Stimulated activated CD8-positive, alpha-beta memory T cell treated with anti-CD3 and anti-CD28 coated beads, Interleukin-4, amount 100 ng/mL, for 4 hours (primary cell): ENCODE data around the gene RASEF.
"Not testable (repeated sequence)": the region's sequence is repeated elsewhere in the genome, so short reads cannot be mapped to it uniquely, and the experiment has no call there.

ENCODE experiments used
- DNase-seq, 2 donors: peaks; one replicate each; pipeline ENCODE4 v3.0.0-alpha.2; 2020; ENCODE audit warnings: low read depth in 2 of 2, low spot score in 1 of 2

RASEF gene

GRCh38 chr9:83062651-83063527 is at the start of gene RASEF:
TSS of gene RASEF (minus strand) at chr9:83063142. CDS start at chr9:83062867, 275 bp downstream.
- DNase-seq = no peak

- no peak for DNase-seq
Measured at GRCh38 chr9:83111169-83111568, 48.2 kb upstream of the RASEF start.

DNA sequence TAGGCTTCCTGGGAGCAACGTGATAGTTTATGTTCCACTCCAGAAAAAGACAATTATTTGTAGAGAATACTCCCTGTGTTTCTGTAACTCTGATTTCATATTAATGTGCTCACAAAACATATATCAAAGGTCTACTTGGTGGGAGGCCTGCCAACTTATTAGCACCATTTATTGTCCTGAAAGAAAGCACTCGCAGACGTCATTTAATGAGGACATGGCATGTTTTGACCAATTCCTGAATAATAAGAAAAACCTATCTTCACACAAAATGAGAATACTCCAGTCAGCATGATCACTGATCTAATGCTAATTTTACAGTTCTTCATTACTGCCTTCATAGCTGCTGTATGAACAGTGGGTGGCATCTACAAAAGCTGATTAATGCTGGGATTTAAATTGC is 46.4 kb upstream of the RASEF start:
- DNase-seq = no peak

- DNase-seq = no peak
Measured at GRCh38 chr9:83108208-83108607, 45.3 kb upstream of the RASEF start.

GRCh38 chr9:83106772-83107171 is 43.8 kb upstream of the RASEF start:
- no peak for DNase-seq

- no peak for DNase-seq
Measured at GRCh38 chr9:83106263-83106662, 43.3 kb upstream of the RASEF start.

DNA sequence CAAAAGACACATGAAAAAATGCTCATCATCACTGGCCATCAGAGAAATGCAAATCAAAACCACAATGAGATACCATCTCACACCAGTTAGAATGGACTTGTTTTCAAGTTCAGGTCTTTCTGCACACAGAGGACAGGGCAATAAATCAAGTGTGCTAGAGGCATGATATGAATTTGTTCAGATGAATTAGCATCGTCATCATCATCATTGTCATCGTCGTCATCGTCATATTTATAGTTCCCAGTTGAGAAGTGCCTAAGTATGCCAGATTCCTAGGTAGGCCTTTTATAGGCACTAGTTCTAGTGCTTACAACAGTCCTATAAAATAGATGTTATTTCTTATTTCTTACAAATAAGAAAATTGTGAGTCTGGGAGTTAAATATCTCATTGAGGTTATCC is 34.7 kb upstream of the RASEF start:
- DNase-seq = no peak

GRCh38 chr9:83093311-83093710 is 30.4 kb upstream of the RASEF start:
- not testable (repeated sequence) for DNase-seq

- DNase-seq = no peak
Measured at GRCh38 chr9:83081846-83082245, 18.9 kb upstream of the RASEF start.

DNA sequence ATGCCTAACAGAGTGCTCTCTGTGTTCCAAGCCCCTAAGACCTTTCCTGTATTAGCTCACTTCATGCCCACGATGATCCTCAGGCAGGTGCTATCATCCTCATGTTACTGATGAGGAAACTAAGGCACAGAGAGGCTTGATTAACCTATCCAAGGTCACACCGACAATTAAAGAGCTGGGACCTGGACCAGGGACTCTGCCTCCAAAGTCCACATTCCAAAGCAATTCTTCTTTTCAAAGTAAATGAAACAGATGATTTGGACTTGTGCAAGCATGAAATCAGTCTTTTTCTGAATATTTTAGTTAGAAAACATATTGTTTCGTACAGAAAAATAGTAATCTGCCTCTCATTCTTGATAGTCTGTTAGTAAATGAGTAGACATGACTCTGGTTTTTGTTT is 18.1 kb upstream of the RASEF start:
- no peak for DNase-seq

GRCh38 chr9:83075932-83076331 is 13.0 kb upstream of the RASEF start:
- DNase-seq = not testable (repeated sequence)

GRCh38 chr9:83072498-83072897 is 9.6 kb upstream of the RASEF start:
- DNase-seq = not testable (repeated sequence)

GRCh38 chr9:83071626-83072025 is 8.7 kb upstream of the RASEF start:
- DNase-seq = no peak

DNA sequence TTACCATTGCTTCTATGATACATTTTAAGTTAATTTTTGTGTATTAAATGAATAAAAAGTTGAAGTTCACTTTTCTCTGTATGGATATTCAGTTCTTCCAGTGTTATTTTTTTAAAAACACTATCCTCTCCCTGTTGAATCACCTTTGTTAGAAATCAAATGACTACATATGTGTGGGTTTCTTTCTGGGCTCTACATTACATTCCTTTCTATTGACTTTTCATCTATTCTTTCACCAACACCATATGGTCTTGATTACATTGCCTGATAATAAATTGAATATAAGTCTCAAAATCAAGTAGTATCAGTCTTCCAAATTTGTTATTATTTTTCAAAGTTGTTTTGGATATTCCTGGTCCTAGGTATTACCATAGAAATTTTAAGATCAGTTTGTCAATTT is 7.3 kb upstream of the RASEF start:
- no peak for DNase-seq

GRCh38 chr9:83069651-83070050 is 6.7 kb upstream of the RASEF start:
- no peak for DNase-seq

DNA sequence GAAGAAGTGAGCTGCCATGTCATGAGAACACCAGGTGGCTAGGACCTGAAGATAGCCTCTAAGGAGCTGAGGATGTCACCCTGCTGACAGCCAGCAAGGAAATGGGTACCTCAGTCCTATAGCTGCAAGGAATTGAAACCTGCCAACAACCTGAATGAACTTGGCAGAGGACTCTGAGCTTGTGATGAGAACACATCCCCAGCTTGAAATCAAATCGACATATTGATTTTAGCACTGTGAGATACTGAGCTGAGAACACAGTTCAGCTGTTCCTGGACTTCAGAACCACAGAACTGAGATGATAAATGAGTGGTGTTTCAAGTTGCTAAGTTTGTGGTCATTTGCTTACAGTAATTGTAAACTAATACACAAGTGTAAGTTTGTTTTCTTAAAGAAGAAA is 5.5 kb upstream of the RASEF start:
- DNase-seq = no peak

DNA sequence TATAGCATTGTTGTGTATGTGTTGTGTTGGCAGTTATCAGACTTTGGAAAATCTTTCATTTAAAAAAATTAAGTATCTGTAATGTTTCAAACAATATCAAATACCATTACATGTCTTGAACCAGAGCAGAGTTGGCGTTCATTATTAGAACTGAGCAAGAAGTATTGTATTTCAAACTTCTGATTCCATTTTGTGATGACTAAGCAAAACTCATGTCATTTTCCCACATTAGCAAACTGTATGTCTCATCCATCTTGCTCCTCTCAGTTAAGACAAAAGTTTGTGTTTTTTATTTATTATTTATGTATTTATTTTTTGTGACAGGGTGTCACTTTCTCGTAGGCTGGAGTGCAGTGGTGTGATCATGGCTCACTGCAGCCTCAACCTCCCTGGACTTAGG is 4.6 kb upstream of the RASEF start:
- no peak for DNase-seq

- DNase-seq = no peak
Measured at GRCh38 chr9:83066771-83067170, 3.8 kb upstream of the RASEF start.

- DNase-seq = no peak
Measured at GRCh38 chr9:83065233-83065632, 2.3 kb upstream of the RASEF start.

DNA sequence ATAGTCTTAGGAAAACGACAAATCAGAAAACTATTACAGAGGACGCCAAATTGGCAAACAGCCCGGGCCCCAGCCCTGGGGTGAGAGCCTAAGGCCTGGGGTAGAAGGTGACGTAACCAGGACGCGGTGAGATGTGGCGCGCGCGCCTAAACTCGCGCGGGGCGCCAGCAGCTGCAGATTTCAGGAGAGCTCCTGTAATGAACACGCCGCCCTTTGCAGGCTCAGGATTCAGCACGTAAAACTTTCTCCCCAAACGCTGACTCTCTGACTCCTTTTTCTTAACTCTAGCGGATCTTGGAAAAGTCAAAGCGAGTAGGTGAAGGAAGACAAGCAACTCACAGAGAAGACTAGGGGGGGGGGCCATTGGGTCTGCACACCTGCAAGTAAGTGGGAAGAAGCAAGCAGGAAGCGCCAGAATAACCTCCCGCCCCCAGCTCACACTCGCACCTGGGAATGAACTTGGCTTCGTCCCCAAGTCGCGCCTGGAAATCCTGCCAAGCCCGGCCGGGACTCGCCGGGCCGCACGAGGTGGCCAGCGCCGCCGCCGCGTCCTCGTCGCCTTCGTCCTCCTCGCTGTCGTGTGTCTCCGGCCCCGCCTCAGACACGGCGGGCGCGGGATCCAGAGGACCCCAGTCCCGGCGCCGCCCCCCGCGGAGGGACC is 822 bp downstream of the RASEF start:
- DNase-seq = no peak

DNA sequence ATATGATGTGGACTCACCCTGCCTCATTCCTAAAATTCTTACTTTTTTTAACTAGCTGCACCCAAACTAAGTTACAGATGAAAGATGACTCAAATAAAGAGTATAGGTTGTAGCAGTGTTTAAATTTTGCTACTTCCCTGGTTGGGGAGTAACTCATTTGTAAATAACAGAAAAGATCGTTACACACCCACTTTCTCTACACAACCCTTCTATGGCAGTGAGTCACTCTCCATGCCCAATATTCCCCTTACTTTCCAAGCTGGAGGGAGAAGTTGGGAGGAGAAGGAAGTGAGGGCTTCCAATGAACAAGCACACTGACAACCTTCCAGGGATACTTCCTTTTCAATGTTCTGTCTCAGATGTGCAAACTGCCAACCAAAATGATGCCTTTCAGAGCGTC is 1.9 kb downstream of the RASEF start:
- no peak for DNase-seq

DNA sequence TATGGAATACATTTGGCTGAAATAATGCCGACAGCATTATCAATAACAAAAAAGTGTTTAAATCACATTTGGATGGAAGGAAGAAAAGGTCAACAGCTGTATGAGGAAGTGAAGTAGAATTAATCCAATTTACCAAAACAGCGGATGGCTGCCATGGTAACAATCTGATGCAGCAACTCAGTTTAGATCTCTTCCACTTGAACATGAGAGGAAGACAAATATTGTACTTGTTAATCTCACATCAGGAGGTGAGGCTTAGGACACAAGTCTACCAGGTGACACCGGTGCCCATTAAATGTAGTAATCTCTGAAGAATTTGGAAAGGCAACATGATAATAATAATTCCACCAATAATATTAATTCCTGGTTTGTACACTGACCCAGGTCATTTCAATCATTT is 2.4 kb downstream of the RASEF start:
- no peak for DNase-seq

- DNase-seq = no peak
Measured at GRCh38 chr9:83059417-83059816, 3.5 kb downstream of the RASEF start.
